Vagina (tissue), 2 donors: ENCODE results near the gene SIPA1L3.

Source experiments
- CTCF ChIP-seq, 3 experiments: fragments of 450-650 bp in 2 of 3; fragments of 200-600 bp in 1 of 3; sonication (generic) in 1 of 3; IDR thresholded peaks; one replicate each; pipeline ENCODE4 v1.5.1; 2017 to 2019; ENCODE audit warnings: antibody characterized with exemption in 3 of 3, mild to moderate bottlenecking in 2 of 3, moderate library complexity in 2 of 3
- POLR2AphosphoS5 ChIP-seq, 2 donors: sonication (generic); formaldehyde crosslinking; IDR thresholded peaks; one replicate each; pipeline ENCODE4 v1.9.0; 2017; ENCODE audit warnings: antibody characterized with exemption in 2 of 2, mild to moderate bottlenecking in 2 of 2, low read depth in 1 of 2; ENCODE audit not compliant: insufficient read depth in 1 of 2

DNA sequence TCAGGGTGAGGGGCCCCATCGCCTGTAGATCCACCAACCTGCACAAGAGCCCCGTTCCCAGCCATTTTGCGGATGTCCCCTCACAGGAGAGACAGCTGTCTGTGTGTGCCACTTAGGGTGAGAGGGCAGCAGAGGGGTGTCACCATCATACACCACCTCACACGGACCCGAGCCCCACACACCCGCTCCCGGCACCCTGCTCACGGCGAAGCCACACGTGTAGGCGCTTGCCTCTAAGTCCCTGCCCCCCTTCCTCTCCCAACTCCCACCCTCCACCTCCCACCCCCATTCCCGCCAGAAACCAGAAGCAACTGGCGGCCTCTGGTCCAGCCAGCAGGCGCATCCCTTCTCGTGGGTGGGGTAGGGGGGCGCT is 321.0 kb downstream of the SIPA1L3 start:
- no peak for TF ChIP-seq CTCF (IDR thresholded peaks at IDR 0.05)
- no peak for TF ChIP-seq POLR2AphosphoS5 (IDR thresholded peaks at IDR 0.05; ENCODE audit: insufficient read depth in 1 of 2, low read depth in 1 of 2)
